NCI-H1092 treated with DMSO at 0.1 percent for 48 hours (cell line): Measurements from ENCODE around the gene CLCNKA.
A peak's percentile ranks its signal among the peaks of the same experiment; 100 is the strongest.
"Not testable (repeated sequence)": the region's sequence is repeated elsewhere in the genome, so short reads cannot be mapped to it uniquely, and the experiment has no call there.

Experiments used
- DNase-seq: peaks from one replicate; lab custom pipeline; 2025; lab: John Stamatoyannopoulos, UW

Gene CLCNKA

DNA sequence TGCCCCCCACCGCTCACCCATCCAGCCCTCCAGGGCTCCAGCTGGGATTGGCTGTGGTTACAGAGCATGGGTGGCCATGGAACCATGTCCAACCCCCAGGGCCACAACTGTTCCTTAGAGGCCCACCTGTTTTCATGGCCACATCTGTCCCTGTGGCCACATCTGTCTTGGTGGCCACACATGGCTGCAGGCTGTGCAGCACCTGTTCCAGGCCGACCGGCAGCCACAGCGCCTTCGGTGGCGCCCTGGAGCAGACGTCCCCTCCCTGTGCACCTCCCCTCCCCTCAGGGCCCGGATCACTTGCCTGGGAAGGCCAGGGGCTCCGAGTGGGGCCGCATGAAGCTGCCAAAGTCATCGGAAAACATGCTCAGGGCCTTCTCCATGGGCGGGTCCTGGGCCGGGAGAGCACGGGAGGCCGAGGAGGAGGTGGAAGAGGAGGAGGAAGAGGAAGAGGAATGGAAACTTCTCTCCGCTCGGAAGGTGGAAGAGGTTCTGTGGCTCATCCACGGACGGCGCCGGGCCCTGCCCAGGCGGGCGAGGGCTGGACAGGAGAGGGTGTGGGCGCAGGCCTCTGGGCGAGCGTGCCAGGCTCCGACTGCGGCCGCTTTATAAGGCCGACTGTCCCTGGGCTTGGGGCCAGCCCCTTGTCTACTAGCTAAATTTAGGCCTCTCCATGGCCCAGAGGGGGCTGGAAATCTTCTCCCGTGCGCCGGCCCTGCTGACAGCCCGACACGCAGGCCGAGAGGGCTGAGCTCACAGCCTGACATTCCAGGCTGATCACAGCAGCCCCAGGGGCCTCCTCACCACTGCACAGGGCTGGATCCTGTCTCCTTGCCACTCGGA lies 4.2 kb upstream of the CLCNKA start, which contains the start of gene HSPB7:
Gene HSPB7, minus strand, starts transcription at position 583 of the 843 bp plus-strand sequence. Its CDS starts 80 bp downstream, at position 503.
- no peak for DNase-seq

DNA sequence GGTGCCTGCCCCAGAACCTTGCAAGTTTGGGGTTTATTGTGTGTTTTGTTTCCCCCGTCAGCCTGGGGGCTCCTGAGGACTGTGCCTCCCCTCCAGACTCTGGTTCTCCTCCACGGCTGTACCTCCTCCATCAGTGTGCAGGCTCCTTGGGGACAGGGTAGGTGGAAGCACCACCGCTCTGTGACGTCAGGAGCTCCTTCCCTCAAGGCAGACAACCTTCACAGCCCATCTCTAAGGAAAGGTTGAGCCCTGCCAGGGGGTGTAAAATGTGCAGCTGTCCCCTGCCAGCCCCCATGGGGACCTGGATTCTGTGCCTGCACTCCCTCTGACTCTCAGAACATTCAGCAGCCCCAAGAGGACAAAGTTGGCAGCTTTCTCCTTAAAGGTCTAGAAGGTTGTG lies 3.5 kb upstream of the CLCNKA start:
- DNase-seq = no peak

DNA sequence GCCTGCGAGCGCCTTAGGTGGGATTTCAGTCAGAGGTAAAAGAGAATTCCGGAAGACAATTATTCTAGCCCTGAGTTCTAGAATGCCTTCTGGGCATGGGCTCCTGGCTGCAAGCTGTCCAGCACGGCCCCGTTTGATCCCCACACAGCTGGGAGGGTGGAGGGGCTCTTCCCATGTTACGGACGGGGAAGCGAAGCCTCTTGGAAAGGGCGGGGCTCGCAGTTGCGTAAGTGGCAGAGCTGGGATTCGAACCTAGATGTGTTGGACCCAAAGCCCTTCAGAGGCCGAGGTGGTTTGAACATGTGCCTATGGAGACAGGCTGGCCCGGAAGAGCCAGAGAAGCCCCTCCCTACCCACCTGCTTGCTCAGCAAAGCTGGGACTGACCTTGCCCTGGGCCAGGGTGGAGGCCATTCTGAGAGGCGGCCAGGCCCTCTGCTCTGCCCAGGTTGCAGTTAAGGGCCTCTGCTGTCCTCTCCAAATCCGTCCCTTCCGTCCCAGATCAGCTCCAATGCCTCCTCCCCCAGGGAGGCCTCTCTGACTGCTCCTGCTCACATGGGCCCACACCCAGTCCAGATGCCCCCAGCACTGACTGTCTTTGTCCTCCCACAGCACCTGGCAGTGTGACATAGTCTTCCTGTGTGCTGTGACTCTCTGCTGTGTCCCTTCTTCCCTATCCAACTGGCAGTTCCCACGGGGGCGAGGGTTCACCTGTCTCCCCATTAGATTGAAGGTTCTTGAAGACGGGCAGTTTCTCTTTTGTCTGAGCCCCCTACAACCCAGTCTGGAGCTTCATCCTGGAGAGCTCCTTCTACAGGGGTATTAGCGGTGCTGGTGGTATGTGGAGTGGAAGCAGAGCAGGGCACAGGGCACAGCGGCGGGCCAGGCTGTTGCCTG lies 2.8 kb upstream of the CLCNKA start:
- no peak for DNase-seq

DNA sequence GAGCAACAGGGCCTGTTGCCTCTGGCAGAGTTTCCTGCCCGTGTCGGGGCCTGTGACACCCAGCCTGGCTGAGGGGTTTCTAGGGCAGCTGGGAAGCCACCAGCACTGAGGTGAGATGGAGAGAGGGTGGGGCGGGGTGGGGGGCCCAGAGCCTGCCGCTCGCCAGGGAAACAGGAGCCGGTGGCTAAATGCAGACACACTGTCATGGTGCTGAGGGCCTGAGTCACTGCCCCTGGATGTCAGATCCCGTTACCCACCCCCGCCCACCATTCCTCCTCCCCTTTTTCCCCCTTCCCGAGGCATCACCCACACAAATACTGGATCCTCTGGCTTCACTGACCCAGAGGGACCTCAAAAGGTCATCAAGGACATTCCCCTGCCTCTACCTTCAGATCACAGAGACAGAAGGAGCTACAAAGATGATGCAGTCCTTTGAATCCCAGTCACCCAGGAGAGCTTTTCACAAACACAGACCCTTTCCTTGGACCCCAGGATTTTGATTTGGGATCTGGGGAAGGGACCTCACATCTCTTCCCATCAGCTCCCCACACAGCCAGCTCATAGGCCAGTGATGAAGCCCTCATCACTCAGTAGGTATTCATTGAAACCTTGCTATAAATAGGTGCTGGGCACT lies 2.1 kb upstream of the CLCNKA start:
- DNase-seq = no peak

DNA sequence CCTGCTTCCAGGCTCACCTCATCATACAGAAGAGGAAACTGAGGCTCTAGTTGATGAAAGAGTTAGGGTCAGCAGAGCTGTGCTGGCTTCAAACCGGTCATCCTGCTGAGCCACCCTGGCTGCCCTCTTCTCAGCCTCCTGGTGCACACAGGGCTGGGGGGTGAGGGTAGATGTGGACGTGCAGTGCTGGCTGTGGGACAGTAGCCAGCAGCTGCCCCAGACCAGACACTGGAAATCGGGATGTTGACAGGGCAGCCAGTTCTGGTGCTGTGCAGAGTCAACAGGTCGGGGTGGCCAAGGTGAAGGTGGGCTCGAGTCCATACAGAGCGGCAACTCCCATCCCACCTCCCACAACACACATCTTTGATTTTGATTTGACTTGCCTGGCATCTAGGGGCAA lies 1.5 kb upstream of the CLCNKA start:
- no peak for DNase-seq

DNA sequence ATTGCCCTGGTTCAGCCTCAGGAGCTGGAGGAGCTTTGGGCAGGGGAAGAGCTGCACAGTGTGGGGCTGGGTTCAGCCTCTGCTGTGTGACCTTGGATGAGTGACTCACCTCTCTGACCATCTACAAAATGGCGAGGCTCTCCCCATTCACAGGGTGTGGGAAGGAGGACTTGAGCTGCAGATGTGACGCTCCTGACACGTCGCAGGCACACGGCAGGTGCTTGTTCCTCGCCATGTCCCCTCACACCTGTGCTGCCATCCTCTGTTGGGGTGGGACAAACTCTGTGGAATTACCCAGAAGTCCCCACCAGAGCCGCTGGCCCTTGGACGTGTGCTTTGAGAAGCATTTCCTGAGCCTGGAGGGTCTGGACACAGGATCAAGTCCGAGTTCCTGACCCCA lies 958 bp upstream of the CLCNKA start:
- DNase-seq = not testable (repeated sequence)

DNA sequence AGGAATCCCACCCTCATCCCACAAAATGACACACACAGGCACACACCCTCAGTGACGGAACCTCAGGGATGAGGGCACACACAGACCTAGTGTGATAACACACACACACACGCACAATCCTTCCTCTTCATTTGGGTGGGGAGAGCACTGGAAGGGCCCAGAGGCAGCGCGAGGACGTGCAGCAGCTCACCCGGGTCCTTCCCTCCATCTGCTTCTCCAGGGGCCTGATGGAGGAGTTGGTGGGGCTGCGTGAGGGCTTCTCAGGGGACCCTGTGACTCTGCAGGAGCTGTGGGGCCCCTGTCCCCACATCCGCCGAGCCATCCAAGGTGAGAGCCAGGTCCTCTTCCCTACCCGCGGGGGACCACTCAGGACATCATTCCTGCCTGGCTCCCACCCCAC lies 557 bp downstream of the CLCNKA start:
- DNase-seq = no peak

DNA sequence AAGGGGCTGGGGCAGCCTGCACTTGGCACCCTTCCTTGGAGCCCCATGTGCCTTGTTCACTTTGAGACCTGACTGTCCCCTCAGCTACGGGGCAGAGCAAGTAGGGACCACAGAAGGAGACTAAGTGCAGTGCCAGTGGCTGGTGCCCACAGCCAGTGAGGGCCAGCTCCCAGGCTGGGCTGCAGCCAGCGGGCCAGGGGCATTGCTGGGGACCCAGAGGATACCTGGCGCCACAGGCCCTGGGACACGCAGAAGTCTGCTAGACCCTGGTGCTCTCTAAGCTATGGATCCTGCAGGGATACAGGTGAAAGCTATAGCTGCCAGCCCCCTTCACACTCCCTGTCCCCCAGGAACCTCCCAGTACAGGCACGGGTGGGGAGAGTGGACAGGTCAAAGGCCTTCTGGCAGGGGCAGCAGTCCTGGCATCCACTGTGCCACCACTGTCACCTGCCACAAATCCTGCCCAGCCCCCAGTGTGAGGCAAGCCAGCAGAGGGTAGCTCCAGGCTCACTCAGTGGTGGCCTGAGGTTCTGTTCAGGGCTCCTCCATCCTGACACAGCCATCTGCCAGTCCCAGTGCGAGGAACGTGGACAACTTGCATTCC lies 1.3 kb downstream of the CLCNKA start:
- no peak for DNase-seq

DNA sequence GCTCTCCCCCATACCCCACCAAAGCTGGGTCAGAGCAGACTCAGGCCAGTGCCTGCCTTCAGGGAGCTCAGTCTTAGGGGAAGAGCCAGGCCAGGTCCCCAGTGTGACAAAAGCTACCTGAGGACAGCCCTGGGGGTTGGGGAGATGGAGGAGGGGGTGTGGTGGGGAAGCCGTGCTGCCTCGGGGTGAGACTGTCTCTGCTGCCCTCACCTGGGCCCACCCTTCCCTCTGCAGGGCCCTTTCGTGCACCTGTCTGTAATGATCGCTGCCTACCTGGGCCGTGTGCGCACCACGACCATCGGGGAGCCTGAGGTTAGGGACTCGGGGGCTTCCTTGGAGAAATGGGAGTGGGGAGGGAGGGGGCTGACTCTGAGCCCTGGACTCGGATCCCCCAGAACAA lies 4.5 kb downstream of the CLCNKA start:
- DNase-seq = not testable (repeated sequence)

DNA sequence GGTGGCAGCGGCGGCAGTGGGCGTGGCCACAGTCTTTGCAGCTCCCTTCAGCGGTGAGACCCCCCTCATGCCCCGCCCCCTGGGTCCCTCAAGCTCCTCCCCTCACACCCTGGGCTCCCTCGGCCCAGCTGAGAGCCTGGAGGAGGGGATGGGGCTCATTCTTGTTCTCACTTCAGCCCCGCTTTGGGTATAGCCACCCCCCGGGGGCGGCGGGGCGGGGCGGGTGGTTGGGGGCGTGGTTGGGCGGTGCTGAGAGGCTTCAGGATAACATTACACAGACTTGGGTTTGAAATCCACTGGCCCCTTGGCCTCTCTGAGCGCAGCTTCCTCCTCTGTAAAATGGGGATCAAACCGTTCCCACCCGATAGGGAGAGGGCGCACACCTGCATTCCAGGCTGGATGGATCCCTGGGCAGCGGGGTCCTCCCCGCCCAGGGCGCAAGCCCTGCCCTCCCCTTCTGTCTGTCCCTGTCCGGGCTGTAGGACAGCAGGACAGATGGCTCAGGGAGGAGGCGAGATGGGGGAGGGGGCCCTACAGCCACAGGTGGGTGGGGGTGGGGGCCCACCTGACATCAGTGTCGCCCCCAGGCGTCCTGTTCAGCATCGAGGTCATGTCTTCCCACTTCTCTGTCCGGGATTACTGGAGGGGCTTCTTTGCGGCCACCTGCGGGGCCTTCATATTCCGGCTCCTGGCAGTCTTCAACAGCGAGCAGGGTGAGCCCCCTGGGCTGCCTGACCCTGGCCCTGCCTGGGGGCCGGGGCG lies 5.1 kb downstream of the CLCNKA start:
- DNase-seq = no peak

DNA sequence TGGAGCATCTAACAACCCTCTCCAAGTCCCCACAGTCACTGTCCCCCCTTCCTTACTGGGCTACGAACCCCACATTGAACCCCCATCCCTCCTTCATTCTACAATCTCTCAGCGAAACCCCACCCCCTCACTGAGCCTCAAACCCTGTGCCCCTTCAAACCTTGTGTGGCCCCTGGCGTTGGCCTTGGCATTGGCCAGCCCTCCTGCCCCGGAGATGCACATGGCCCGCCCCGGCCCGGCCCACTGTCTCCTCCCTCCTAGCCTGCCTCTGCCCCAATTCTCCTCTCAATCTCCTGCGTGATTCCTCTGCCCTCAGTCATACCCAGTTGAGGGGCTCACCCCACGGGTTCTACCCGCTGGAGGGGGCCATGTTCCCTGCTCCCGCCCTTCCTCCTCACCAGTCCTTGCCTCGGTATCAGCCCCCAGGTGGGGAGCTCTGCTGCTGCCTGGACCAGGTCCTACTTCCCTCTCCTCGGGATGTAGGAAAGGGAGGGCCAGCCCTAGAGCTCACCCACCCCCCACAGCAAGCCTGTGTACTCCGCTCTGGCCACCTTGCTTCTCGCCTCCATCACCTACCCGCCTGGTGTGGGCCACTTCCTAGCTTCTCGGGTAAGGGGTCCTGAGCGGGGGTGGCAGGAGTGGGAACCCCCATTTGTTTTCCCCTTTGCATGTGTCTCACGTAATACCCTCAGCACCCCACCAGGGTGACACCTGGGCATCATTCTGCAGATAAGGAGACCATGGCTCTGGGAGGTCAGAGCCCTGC lies 6.6 kb downstream of the CLCNKA start:
- no peak for DNase-seq

DNA sequence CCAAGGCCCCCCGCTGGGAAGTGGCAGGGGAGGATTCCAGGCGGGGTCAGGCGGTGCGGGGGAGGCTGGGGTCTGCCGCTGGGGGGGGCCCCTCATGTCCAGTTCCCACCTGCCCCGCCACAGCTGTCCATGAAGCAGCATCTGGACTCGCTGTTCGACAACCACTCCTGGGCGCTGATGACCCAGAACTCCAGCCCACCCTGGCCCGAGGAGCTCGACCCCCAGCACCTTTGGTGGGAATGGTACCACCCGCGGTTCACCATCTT lies 7.1 kb downstream of the CLCNKA start:
- DNase-seq = not testable (repeated sequence)

DNA sequence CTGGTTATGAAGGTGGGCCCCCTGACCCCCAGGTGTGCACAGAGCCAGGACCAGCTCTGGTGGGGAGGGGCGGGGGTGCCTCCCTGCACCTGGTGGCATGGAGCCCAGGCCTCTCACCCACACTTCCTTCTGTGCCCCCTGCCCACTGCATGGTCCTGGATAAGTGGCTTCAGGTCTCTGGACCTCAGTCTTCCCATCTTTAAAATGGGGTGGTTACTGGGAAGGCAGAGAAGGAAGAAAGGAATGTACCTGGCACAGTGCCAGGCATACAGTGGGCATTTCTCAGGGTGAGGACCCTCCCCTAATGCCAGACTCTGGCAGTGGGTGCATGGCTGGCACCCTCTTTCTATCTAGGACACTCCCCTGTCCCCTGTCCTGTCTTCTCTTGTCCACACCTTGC lies 7.5 kb downstream of the CLCNKA start:
- DNase-seq = no peak

DNA sequence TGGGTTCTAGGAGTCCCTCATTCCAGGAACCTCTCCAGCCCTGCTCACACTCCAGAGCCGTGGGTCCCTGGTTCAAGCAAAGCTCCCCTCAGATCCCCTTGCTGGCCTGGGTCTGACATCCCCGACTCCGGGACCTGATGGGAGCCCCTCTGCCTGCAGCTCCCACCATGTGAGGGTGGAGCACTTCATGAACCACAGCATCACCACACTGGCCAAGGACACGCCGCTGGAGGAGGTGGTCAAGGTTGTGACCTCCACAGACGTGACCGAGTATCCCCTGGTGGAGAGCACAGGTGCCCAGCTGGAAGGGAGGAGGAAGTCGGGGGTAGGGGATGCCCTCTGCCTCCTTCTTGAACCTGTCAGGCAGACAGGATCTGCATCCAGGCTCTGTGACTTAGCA lies 9.7 kb downstream of the CLCNKA start:
- no peak for DNase-seq

DNA sequence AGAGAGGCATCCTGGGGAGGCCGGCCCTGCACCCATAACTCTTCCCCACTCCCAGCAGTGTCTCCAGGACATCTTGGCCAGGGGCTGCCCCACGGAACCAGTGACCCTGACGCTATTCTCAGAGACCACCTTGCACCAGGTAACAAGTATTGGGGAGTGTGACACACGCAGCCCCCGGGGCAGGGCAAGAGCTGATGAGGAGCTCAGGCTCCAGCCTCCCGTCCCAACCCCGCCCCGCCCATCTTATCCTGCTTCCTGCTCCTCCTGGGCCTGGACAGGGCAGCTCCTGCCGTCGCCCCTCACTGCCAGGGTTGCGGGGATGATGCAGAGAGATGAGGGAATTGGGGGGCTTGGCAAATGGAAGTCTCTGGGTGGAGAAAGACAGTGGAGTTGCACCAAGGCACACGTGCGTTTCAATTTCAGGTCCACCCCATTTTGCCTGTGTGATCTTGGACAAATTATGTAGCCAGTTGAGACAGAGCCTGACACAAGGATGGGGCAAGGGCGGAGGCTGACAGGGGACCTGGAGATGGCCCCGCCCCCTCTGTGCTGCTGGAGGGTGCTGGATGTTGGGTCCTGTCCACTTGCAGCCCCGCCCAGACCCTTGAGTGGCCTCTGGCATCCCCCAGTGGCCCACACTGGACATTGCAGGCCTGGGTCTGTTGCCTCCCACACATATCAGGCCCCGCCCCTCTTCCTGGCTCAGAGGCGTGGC lies 10.7 kb downstream of the CLCNKA start:
- DNase-seq = peak; percentile 82

DNA sequence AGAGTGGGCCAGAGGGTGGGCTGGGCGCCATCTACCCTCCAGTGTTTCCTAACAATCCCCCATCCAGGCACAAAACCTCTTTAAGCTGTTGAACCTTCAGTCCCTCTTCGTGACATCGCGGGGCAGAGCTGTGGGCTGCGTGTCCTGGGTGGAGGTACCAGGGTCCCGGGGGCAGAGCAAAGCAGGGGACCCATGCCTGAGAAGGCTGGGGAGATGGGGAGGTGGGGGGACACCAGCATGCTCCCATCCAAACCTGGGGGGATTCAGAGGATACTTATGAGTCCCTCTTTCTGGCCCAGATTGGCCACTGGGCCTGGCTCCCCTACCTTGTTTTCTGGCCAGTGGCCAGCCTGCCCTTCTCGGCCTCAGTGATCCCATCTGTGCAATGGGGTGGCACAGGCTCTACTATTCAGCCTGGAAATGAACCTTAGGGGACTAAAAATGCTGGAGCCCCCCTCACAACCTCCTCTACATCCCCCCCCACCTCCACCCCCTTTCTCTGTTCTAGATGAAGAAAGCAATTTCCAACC lies 11.3 kb downstream of the CLCNKA start:
- DNase-seq = not testable (repeated sequence)

DNA sequence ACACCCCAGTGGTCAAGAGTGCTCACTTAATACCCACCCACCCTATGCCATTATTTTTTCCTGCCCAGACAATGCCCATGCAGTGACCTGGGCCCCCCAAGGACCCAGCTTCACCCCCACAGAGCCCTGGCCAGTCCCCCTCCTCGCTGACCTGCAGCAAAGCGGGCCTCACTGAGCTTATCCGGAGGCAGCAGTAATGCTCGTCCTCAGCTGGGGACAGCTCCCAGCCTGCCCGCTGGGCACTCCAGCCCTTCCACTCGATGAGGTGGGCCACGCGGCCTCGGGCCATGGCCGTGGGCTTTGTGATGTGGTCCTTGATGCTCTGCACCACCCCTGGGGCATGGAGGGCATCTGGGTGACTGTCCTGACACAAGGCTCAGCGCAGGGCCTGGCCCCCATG lies 14.6 kb downstream of the CLCNKA start:
- not testable (repeated sequence) for DNase-seq

DNA sequence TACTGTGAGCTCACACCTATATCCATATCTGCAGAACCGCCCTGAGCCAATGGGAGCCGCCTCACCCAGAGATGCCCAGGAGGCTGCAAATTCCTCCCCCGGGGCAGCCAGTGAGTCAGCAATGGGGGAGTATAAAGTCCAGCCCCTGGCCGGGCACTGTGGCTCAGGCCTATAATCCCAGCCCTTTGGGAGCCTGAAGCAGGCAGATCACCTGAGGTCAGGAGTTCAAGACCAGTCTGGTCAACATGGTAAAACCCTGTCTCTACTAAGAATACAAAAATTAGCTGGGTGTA lies 16.7 kb downstream of the CLCNKA start:
- DNase-seq = no peak

DNA sequence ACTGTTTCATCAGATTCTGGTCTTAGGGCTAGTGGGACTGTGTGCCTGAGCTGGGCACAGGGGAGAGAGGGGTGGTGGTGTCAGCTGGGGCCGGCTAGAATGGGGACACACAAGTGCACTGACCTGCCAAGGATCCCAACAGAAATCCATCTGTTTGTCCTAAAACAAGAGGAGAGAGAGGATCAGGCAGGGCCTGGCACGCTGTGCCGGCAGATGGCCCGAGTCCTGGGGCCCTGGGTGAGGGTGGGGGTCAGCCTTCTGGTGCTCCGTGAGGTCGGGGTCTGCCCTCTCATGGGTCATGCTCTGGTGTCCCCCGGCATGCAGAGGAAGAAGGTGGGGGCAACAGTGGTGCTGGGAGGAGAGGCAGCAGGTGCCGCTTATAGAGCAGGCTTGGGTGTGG lies 18.0 kb downstream of the CLCNKA start:
- not testable (repeated sequence) for DNase-seq

DNA sequence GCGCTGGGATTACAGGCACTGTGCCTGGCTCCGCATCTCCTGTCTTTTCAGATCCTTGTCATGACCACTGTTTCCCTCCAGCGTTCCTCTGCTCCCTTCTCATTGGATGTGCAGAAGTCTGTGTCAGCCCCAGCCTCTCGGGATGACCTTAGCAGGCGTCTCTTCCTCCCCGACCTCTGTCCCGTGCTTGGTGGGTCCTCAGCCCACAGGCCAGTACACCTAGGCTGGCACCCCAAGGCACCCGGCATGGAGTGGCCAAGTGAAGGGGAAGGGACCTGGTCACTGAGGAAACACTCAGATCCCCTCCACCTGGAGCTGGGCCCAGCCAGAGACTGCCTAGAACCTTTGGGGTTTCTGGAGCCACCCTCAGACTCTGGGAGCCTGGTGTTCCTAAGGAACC lies 19.4 kb downstream of the CLCNKA start:
- no peak for DNase-seq
